Measurements from ENCODE around the gene MGMT. TPM values are rescaled to one million over a fixed set of nuclear protein-coding genes. Genes with fewer than 3 reads are reported as not detected.

The MGMT gene
- polyA plus RNA-seq, 3 donors: 9.5 to 23.5 (median 17.5) TPM

GRCh38 chr10:129655679-129656031 lies 188.6 kb downstream of the MGMT start:
- WGBS (ENCODE audit: insufficient coverage): 94% methylated on average over 7 of the region's 8 CpGs
- Mint-ChIP-seq H3K4me1 (peaks cover 10% of the 10 kb centered on the region), H3K27me3 (ENCODE audit: low read depth in 3 of 3) (peaks cover 0 to 2% (median 0%) of the 10 kb centered on the region in 3 donors), H3K27ac (no peak overlapping the region), H3K9me3 (peaks cover 0 to 5% (median 0%) of the 10 kb centered on the region in 7 donors), H3K4me3 (no peak overlapping the region), H3K36me3 (no peaks in the 10 kb centered on the region)
- Histone ChIP-seq H3K4me3 (replicated peaks in 1 of 3; ENCODE audit: low read depth in 2 of 3, low read length in 3 of 3) (no peak overlapping the region), H3K27ac (ENCODE audit: low read depth in 1 of 2, low read length in 2 of 2) (no peak overlapping the region), H3K36me3 (replicated peaks in 1 of 2; ENCODE audit: control insufficient read depth in 1 of 2, insufficient read depth in 2 of 2, low read length in 2 of 2) (no peaks in the 10 kb centered on the region), H4K20me1 (ENCODE audit: insufficient read depth, low read length) (no peaks in the 10 kb centered on the region), H3K4me1 (ENCODE audit: control insufficient read depth in 1 of 2, insufficient read depth in 2 of 2, low read length in 2 of 2) (no peaks in the 10 kb centered on the region), H2AFZ (ENCODE audit: insufficient read depth, low read depth, low read length, poor library complexity, severe bottlenecking) (no peak overlapping the region), H3K9ac (ENCODE audit: insufficient read depth, low read length, poor library complexity, severe bottlenecking) (no peak overlapping the region), H3K27me3 (ENCODE audit: control insufficient read depth in 2 of 2, insufficient read depth in 2 of 2, low read length in 2 of 2) (no peaks in the 10 kb centered on the region), H3K4me2 (replicated peaks; ENCODE audit: extremely low read depth, low read length, poor library complexity, severe bottlenecking) (no peak overlapping the region), H3K79me2 (ENCODE audit: insufficient read depth, low read length) (no peaks in the 10 kb centered on the region), H3K9me3 (replicated peaks in 1 of 2; ENCODE audit: control insufficient read depth in 1 of 2, insufficient read depth in 1 of 2, low read length in 2 of 2) (no peaks in the 10 kb centered on the region)
- intact Hi-C loops (cut with micrococcal nuclease): no loop called here
- DNase-seq: no peak
- no peak for TF ChIP-seq CTCF (IDR thresholded peaks at IDR 0.05)

- Mint-ChIP-seq H3K4me1 (peaks cover 10% of the 10 kb centered on the region), H3K27me3 (ENCODE audit: low read depth in 3 of 3) (peaks cover 0 to 2% (median 2%) of the 10 kb centered on the region in 3 donors), H3K9me3 (peaks cover 0 to 3% (median 0%) of the 10 kb centered on the region in 7 donors), H3K27ac (no peak overlapping the region), H3K36me3 (no peaks in the 10 kb centered on the region), H3K4me3 (no peak overlapping the region)
- WGBS (ENCODE audit: insufficient coverage): 92% methylated on average over 2 of the region's 7 CpGs
- H4K20me1 ChIP-seq (ENCODE audit: insufficient read depth, low read length): no peaks in the 10 kb centered on the region
- H3K27me3 ChIP-seq (ENCODE audit: control insufficient read depth in 2 of 2, insufficient read depth in 2 of 2, low read length in 2 of 2): no peaks in the 10 kb centered on the region
- H3K4me1 ChIP-seq (ENCODE audit: control insufficient read depth in 1 of 2, insufficient read depth in 2 of 2, low read length in 2 of 2): no peaks in the 10 kb centered on the region
- DNase-seq: no peak
- intact Hi-C loops (cut with micrococcal nuclease): no loop called here
- H3K4me3 ChIP-seq (replicated peaks in 1 of 3; ENCODE audit: low read depth in 2 of 3, low read length in 3 of 3): no peak overlapping the region
- no peaks in the 10 kb centered on the region for H3K79me2 ChIP-seq (ENCODE audit: insufficient read depth, low read length)
- no peak overlapping the region for H3K9ac ChIP-seq (ENCODE audit: insufficient read depth, low read length, poor library complexity, severe bottlenecking)
- H3K9me3 ChIP-seq (replicated peaks in 1 of 2; ENCODE audit: control insufficient read depth in 1 of 2, insufficient read depth in 1 of 2, low read length in 2 of 2): no peaks in the 10 kb centered on the region
- no peak for TF ChIP-seq CTCF (IDR thresholded peaks at IDR 0.05)
- H3K36me3 ChIP-seq (replicated peaks in 1 of 2; ENCODE audit: control insufficient read depth in 1 of 2, insufficient read depth in 2 of 2, low read length in 2 of 2): no peaks in the 10 kb centered on the region
- no peak overlapping the region for H2AFZ ChIP-seq (ENCODE audit: insufficient read depth, low read depth, low read length, poor library complexity, severe bottlenecking)
- no peak overlapping the region for H3K4me2 ChIP-seq (replicated peaks; ENCODE audit: extremely low read depth, low read length, poor library complexity, severe bottlenecking)
- H3K27ac ChIP-seq (ENCODE audit: low read depth in 1 of 2, low read length in 2 of 2): no peak overlapping the region
These were observed 189.6 kb downstream of the MGMT start for GRCh38 chr10:129656642-129657041.

Measured in CD14-positive monocyte (primary cell).